OCI-LY3 (cell line): Measurements from ENCODE around the gene FAM120C.

Experiments used
- CTCF ChIP-seq: fragments of 200-600, 300-600 bp; sonication (generic); IDR thresholded peaks from 2 replicates; pipeline ENCODE4 v1.5.1; 2014; ENCODE audit warnings: antibody characterized with exemption, low read length, low read depth
- EZH2phosphoT487 ChIP-seq: fragments of 200-600 bp; shearing (Covaris generic); IDR thresholded peaks from 2 replicates; pipeline ENCODE4 v1.6.1; 2018; ENCODE audit warnings: antibody characterized with exemption, mixed run types, low read depth

DNA sequence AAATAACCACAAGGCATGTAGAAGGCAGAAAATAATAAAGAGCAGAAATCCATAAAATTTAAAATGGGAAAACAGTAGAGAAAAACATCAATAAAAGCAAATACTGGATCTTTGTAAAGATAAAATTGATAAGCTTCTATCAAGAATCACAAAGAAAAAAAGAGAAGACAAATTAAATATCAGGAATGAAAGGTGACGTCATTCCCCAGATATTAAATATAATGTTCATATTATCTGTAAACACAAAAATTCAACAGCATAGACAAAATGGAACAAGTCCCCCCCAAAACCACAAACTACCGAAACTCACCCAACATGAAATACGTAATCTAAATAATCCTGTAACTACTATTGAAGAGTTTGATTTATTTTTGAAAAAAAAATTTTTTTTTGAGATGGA lies 30.5 kb upstream of the FAM120C start:
- TF ChIP-seq CTCF (no peak), EZH2phosphoT487 (no peak)
